ENCODE results near the gene BCKDHB.

The BCKDHB gene

DNA sequence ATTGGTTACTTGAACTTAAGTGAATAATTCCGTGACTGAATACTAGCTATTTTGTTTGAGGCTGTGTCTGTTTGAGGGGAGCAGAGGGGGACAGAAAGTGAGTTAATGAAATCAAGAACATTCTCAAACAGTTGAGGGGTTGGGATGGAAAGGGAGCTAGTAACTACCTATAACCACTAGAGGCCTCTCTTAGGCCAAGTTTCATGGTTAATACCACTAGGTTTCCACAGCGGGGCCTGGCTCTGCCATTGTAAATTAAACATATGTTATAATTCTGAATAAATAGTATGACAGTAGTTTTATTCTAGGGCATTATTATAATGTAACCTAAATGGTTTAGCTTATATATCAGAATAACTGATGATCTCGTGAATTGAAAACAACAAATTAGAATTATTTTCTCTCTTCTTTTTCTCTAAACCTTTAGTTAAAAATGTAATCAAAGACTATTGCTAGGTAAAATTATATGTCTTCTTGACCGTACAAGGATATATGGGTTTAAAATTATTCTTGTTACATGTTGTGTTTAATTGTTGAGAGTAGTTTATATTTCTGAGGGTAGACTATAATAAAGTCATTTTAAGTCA is 108.1 kb downstream of the BCKDHB start:
- DNase-seq (ENCODE audit: low spot score), result no peak
- Histone ChIP-seq H3K27ac (no peak overlapping the region), H3K4me3 (no peak overlapping the region)
- peak; percentile 45 for TF ChIP-seq CTCF (IDR thresholded peaks at IDR 0.05)

DNA sequence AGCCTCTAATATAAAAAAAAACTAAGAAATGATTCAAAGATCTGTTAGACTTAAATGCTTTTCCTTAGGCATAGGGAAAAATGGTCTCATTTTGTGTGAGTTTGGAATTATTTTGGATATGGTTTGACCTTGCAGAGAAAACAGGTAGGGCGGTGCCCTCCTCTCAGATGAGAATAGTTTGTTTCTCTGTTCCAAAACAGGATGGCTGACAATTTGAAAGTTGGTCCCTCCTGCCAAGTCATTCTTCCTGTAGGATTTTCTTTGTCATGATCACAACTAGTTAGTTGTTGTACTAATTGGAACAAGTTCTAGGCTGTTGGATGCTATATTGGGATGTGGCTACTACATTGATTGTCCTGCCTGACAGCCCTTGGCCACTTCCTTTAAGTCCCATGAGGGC is 108.6 kb downstream of the BCKDHB start:
- no peak for TF ChIP-seq CTCF (IDR thresholded peaks at IDR 0.05)
- H3K27ac ChIP-seq, result no peak overlapping the region

DNA sequence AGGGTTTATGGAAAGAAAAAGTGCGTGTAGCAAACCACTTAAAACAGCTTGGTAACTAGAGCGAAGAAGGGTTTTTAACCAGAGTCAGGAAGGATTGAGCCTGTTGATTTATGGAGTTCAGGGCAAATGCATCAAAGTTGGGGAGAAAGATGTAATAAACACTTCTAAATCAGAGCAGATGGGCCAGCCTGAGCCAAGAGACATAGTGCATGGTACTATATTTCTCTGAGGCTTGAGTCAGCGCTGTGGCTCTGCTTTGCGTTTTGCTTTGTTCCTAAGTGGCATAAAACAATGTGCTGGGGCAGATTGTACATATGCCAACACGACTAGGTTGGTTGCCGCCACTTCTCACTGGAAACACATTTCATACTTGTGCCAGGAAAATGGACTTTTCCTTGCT is 111.3 kb downstream of the BCKDHB start:
- H3K27ac ChIP-seq, result no peak overlapping the region
- TF ChIP-seq CTCF (IDR thresholded peaks at IDR 0.05), result no peak
- DNase-seq (ENCODE audit: low spot score), result no peak
- H3K4me3 ChIP-seq, result no peak overlapping the region

More for the DNA sequence above, 108.6 kb downstream of the BCKDHB start:
- DNase-seq (ENCODE audit: low spot score), result no peak
- H3K4me3 ChIP-seq, result no peak overlapping the region

DNA sequence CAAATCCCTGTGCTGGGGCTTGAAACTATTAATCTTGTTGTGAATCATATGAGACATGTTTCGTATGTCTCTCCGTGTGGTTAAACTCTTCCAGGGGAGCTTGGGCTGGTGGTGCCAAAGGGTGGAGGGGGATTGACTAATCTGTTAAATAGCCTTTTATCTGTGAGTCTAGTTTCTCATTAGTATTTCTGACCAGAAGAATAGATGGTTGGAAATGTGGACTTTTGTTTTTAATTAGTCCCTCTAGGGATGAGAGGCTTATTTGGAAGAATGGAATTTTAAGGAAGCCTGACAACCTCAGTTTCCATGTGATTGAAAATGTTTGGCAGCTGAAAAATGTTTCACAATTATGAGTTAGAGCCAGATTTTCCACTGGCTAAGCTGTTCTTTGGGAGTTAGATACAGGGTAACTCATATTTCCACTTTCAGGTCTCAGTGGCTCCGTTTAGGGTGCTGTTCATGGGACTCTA is 117.3 kb downstream of the BCKDHB start:
- Histone ChIP-seq H3K4me3 (no peak overlapping the region), H3K27ac (no peak overlapping the region)
- no peak for TF ChIP-seq CTCF (IDR thresholded peaks at IDR 0.05)
- no peak for DNase-seq (ENCODE audit: low spot score)

DNA sequence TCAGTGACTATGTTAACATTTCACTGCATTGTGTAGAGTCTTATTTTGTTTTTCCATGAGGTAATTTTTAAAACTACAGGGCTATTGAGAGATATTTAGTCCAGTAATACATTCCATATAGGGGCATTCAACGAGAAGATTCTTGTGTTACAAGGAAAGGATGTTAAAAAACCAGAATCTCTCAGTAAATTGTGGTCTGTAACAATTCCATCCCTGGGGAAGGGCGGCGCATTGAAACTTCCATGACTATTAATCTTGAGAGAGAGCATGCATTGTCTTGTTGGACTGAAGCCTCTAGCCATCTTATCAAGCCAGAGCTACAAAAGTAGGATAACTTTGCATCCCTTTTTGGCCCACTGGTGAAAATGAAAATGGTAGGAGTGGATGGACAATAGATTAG is 119.7 kb downstream of the BCKDHB start:
- no peak for TF ChIP-seq CTCF (IDR thresholded peaks at IDR 0.05)
- Histone ChIP-seq H3K4me3 (no peak overlapping the region), H3K27ac (no peak overlapping the region)
- DNase-seq (ENCODE audit: low spot score), result no peak

GRCh38 chr6:80226699-80227098 is 120.2 kb downstream of the BCKDHB start:
- TF ChIP-seq CTCF (IDR thresholded peaks at IDR 0.05), result no peak
- DNase-seq (ENCODE audit: low spot score), result no peak
- no peak overlapping the region for H3K4me3 ChIP-seq
- H3K27ac ChIP-seq, result no peak overlapping the region

DNA sequence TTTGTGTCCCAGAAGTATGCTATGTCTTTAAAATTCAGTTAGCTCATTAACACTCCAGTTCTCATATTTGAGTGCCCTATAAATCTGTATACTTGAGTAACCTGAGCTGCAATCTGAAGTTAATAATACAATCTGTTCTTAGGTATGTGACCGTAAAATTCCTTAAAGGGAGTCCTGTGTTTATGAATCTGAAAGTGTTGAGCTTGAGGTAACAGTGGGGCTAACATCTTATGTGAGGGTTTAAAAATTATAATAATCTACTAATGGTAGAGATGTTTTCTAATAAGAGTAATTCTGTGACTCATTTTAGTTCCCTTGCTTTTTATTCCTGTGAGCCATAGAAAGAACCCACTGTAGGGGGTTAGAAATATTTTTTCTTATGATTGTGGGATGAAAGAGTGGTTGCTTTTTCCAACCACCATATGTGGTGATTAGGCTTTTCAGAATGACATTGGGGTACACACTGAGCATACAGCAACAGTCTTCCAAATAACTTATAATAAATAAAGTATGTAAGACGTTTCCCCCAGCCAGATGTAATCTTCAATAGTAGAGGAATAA is 121.2 kb downstream of the BCKDHB start:
- DNase-seq (ENCODE audit: low spot score), result no peak
- H3K27ac ChIP-seq, result no peak overlapping the region
- no peak for TF ChIP-seq CTCF (IDR thresholded peaks at IDR 0.05)
- H3K4me3 ChIP-seq, result no peak overlapping the region

Measured in coronary artery (tissue), 2 donors.